BE2C (cell line): ENCODE results near the gene RTP5.

Source experiments
- DNase-seq: peaks from one replicate; pipeline ENCODE4 v3.0.0-alpha.2; 2020
- H3K27me3 ChIP-seq: fragments of 250-450 bp; sonication (Bioruptor Pico); 2 replicates; pipeline ENCODE4 v1.5.1; 2020; ENCODE audit warnings: mild to moderate bottlenecking
- H3K36me3 ChIP-seq: fragments of 250-450 bp; sonication (Bioruptor Pico); 2 replicates; pipeline ENCODE4 v1.5.1; 2020; ENCODE audit warnings: mild to moderate bottlenecking
- H3K4me1 ChIP-seq: fragments of 250-450 bp; sonication (Bioruptor Pico); 2 replicates; pipeline ENCODE4 v1.5.1; 2020
- H3K4me3 ChIP-seq: 2 replicates; pipeline ENCODE4 v1.5.1; 2011; ENCODE audit warnings: low read depth, low read length
- H3K9me3 ChIP-seq: fragments of 250-450 bp; sonication (Bioruptor Pico); 2 replicates; pipeline ENCODE4 v1.5.1; 2020
- TF ChIP-seq, protein P1 (sequence below): IDR thresholded peaks from 2 replicates; pipeline ENCODE4 v1.5.1; 2012; ENCODE audit warnings: mild to moderate bottlenecking, low read depth, low read length

Gene RTP5

DNA sequence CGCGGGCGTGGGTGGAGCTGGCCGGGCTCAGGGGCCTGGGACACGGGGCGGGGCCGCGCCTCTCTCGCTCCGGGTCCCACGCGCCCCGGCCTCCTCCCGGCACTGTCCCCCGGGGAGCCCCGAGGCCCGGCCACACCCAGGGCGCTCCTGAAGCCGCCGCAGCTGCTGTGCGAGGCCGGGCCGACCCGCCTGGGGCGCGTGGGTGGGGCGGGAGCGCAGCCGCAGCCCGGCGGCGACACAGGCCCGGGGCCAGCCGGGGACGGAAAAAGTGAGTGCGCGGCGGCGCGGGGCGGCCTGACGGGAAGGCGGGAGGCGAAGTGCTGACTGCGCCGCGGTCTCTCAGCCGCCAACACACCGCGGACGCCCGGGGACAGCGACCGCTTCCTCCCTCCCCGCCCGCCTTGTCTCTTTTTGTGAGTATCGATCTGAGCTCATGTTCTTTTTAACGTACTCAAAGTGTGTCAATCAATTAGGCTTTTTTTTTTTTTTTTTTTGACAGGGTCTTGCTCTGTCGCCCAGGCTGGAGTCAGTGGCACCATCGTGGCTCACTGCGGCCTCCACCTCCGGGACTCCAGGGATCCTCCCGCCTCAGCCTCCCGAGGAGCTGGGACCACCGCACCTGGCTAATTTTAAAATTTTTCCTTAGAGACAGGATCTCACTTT lies 25.3 kb upstream of the RTP5 start:
- Histone ChIP-seq H3K9me3 (no peaks in the 10 kb centered on the region), H3K4me3 (peak overlapping the region; percentile 44), H3K4me1 (peaks cover 3% of the 10 kb centered on the region), H3K36me3 (no peaks in the 10 kb centered on the region), H3K27me3 (no peaks in the 10 kb centered on the region)
- DNase-seq: peak; percentile 77
- TF ChIP-seq, protein P1, sequence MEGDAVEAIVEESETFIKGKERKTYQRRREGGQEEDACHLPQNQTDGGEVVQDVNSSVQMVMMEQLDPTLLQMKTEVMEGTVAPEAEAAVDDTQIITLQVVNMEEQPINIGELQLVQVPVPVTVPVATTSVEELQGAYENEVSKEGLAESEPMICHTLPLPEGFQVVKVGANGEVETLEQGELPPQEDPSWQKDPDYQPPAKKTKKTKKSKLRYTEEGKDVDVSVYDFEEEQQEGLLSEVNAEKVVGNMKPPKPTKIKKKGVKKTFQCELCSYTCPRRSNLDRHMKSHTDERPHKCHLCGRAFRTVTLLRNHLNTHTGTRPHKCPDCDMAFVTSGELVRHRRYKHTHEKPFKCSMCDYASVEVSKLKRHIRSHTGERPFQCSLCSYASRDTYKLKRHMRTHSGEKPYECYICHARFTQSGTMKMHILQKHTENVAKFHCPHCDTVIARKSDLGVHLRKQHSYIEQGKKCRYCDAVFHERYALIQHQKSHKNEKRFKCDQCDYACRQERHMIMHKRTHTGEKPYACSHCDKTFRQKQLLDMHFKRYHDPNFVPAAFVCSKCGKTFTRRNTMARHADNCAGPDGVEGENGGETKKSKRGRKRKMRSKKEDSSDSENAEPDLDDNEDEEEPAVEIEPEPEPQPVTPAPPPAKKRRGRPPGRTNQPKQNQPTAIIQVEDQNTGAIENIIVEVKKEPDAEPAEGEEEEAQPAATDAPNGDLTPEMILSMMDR: no peak

DNA sequence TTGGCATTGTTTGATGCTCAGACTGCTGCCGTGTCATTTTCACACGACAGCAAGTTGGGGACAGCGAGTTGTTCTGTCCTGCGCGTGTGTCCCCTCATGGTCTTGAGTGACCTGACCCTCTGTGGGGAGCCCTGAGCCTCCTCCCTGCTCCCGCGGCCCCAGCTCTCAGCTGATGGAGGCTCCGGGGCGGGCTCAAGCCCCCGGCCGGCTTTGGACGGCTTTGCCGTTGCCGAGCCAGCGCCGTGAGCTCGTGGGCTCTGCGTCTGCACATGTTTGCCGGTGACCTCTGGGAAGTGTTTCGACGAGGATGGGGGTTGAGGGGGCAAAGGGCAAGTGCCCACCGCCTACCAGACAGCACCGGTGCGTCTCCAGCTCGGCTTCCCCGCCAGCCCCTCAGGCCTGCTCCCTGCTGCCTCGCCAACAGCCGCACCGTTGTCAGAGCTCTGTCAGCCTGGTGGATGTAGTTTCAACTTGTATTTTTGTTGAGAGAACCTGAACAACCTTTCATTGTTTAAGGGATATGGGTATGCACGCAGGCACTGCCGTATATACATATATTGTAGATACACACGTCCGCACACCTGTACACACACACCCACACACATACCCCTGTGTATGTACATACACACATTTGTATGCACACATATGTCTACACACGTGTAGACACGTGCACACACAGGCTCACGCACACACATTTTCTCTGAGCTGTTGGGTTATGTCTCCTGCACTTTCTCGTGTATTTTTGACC lies 24.5 kb upstream of the RTP5 start:
- Histone ChIP-seq H3K9me3 (no peaks in the 10 kb centered on the region), H3K4me3 (peak overlapping the region; percentile 44), H3K27me3 (no peaks in the 10 kb centered on the region), H3K36me3 (no peaks in the 10 kb centered on the region), H3K4me1 (peaks cover 11% of the 10 kb centered on the region)
- no peak for DNase-seq
- TF ChIP-seq, protein P1: no peak

DNA sequence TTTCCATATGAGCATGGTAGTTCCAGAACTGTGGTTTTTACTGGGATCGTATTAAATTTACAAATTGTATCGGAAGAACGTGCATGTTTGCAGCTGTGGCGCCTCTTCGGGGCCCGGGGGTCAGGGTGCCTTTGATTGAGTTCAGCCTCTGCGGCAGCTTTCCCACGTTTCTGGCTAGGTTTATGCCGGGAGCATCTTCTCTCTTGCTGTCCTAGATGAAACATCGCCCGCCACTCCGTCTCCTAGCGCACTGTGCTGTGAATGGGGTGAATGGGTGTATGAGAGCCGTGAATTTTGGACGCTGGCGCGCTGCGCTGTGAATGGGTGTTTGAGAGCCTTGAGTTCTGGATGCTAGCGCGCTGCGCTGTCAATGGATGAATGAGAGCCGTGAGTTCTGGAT lies 23.1 kb upstream of the RTP5 start:
- peak; percentile 6 for DNase-seq
- TF ChIP-seq, protein P1: no peak
- H3K9me3 ChIP-seq: no peaks in the 10 kb centered on the region
- H3K4me3 ChIP-seq: no peak overlapping the region
- peaks cover 12% of the 10 kb centered on the region for H3K4me1 ChIP-seq
- H3K36me3 ChIP-seq: no peaks in the 10 kb centered on the region
- no peaks in the 10 kb centered on the region for H3K27me3 ChIP-seq

DNA sequence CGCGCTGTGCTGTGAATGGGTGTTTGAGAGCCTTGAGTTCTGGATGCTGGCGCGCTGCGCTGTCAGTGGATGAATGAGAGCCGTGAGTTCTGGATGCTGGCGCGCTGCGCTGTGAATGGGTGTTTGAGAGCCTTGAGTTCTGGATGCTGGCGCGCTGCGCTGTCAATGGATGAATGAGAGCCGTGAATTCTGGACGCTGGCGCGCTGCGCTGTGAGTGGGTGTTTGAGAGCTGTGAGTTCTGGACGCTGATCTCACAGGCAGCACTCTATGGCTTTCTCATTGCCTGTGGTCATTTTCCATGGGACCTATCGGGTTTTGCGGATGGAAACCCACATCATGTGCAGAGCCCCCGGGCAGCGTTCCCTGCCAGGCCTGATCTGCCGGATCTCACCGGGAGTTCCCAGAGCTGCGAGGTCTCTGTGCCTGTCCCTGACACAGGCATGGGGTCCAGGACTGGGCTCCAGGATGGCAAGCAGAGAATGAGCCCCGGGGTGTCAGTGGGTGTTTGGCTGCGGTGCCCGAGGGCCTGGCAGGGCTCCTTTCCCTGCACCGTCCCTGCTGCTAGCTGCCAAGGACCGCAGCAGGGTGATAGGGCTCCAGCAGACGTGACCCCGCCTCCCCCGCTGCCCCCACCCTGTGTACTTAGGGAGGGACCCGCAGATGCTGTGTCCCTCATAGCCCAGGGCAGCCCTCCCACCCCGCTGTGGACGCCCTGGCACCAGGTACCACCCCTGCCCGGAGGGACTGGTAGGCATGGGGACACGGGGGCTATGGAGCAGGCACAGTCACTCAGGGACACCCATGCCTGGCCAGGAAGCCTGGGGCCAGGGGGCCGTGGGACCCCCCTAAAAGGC lies 20.5 kb upstream of the RTP5 start:
- peak; percentile 23 for DNase-seq
- peaks cover 12% of the 10 kb centered on the region for H3K4me1 ChIP-seq
- no peak overlapping the region for H3K4me3 ChIP-seq
- no peaks in the 10 kb centered on the region for H3K27me3 ChIP-seq
- H3K9me3 ChIP-seq: no peaks in the 10 kb centered on the region
- H3K36me3 ChIP-seq: no peaks in the 10 kb centered on the region
- TF ChIP-seq, protein P1: no peak

DNA sequence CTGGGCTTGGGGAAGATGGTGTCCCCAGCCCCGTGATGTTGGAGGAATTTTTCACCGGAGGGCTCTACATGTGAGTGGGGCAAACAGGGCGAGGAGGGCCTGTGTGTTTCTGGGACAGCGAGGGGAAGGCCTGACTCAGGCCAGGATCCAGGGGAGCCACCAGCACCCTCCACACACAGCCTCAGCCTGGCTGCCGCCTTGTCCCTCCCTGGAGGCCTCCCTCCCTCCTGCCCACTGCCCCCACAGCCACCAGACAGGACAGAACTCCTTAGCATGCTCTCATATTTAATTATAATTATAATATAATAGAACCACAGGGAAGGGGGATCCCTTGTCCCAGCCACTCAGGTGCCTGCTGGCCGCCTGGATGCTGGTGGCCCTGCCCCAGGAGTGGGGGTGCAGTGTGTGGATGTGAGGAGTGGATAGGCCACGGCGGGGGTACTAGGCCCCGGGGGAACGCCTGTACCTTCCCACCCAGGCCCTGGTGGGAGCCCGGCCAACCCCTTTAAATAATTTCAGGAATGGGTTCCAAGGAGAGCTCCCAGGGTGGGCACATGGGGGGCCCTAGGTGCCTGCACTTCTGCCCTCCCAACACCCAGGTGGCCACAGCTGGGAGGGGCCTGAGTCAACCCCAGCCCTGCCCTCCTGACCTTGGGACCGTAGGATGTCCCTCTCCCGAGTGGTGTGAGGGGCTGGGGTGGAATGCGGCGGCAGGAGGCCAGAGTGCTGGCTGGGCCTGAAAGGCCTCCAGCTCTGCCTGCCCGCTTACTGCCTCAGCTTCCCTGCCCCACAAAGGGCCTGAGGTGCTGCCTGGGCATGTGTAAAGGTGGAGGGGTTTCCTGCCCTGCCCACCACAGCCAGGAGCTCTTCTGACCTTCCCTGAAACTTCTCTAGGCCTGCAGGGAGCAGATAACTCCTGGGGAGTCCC lies 19.6 kb upstream of the RTP5 start:
- peak; percentile 29 for DNase-seq
- Histone ChIP-seq H3K9me3 (no peaks in the 10 kb centered on the region), H3K27me3 (no peaks in the 10 kb centered on the region), H3K36me3 (no peaks in the 10 kb centered on the region), H3K4me1 (peaks cover 16% of the 10 kb centered on the region), H3K4me3 (no peak overlapping the region)
- TF ChIP-seq, protein P1: no peak
